NB4 (cell line): ENCODE data around the gene ENTPD6.
"Not testable (repeated sequence)": the region's sequence is repeated elsewhere in the genome, so short reads cannot be mapped to it uniquely, and the experiment has no call there.

Experiments
- DNase-seq: peaks from one replicate; pipeline ENCODE4 v3.0.0; 2010; ENCODE audit warnings: low read depth
- H3K4me3 ChIP-seq: one replicate; pipeline ENCODE4 v1.5.1; 2011; ENCODE audit warnings: mild to moderate bottlenecking, low read depth, low read length, moderate library complexity
- CTCF ChIP-seq: IDR thresholded peaks from one replicate; pipeline ENCODE4 v1.5.1; 2012; ENCODE audit warnings: low read depth, low read length
- MAX ChIP-seq: IDR thresholded peaks from 2 replicates; pipeline ENCODE4 v1.6.1; 2011; ENCODE audit warnings: low read depth, low read length
- MYC ChIP-seq: IDR thresholded peaks from 2 replicates; pipeline ENCODE4 v1.6.1; 2011; ENCODE audit warnings: low read depth, low read length
- POLR2A ChIP-seq: IDR thresholded peaks from 2 replicates; pipeline ENCODE4 v1.6.1; 2011; ENCODE audit warnings: mild to moderate bottlenecking; ENCODE audit not compliant: insufficient read length; ENCODE audit errors: extremely low read depth

The ENTPD6 gene

GRCh38 chr20:25173886-25174308 lies 21.6 kb upstream of the ENTPD6 start:
- DNase-seq: no peak
- TF ChIP-seq MAX (no peak), POLR2A (no peak), MYC (no peak), CTCF (no peak)
- no peak overlapping the region for H3K4me3 ChIP-seq

GRCh38 chr20:25176184-25176583 lies 19.3 kb upstream of the ENTPD6 start:
- H3K4me3 ChIP-seq: no peak overlapping the region
- DNase-seq: no peak
- TF ChIP-seq CTCF (no peak), MAX (no peak), MYC (no peak), POLR2A (no peak)

GRCh38 chr20:25177890-25178321 lies 17.6 kb upstream of the ENTPD6 start:
- TF ChIP-seq MAX: no peak
- no peak for TF ChIP-seq CTCF
- no peak for TF ChIP-seq POLR2A
- no peak for DNase-seq
- H3K4me3 ChIP-seq: no peak overlapping the region

- no peak overlapping the region for H3K4me3 ChIP-seq
- TF ChIP-seq MAX: peak; percentile 90
- TF ChIP-seq MYC: peak; percentile 82
- TF ChIP-seq POLR2A: no peak
- TF ChIP-seq CTCF: peak; percentile 84
- peak; percentile 56 for DNase-seq
These were observed 16.7 kb upstream of the ENTPD6 start for GRCh38 chr20:25178563-25179438.

GRCh38 chr20:25179439-25180089 lies 15.9 kb upstream of the ENTPD6 start:
- H3K4me3 ChIP-seq: no peak overlapping the region
- no peak for TF ChIP-seq CTCF
- TF ChIP-seq MYC: no peak
- no peak for TF ChIP-seq POLR2A
- TF ChIP-seq MAX: no peak
- DNase-seq: no peak

- DNase-seq, H3K4me3 ChIP-seq: not testable (repeated sequence)
These were observed 11.1 kb upstream of the ENTPD6 start for GRCh38 chr20:25184391-25184790.
